Airway epithelial cell (primary cell): Measurements from ENCODE around the gene GAL3ST2. TPM values are rescaled to one million over a fixed set of nuclear protein-coding genes. Genes with fewer than 3 reads are reported as not detected.

Source experiments
- total RNA-seq: library from RNA; depleted of rRNA; stranded (reverse); fragments of >200 nt; gene quantifications from 2 replicates; pipeline ENCODE4 v1.2.3, GENCODE V29; 2015

GAL3ST2 gene
- total RNA-seq, result not detected in 2 replicates

GRCh38 chr2:241776336-241777169 is at the start of gene GAL3ST2:
Gene GAL3ST2, plus strand, starts transcription at chr2:241776822. Its CDS starts 134 bp downstream, at chr2:241776956.

GRCh38 chr2:241734467-241735208 is 42.0 kb upstream of the GAL3ST2 start, which contains the start of gene D2HGDH:
Gene D2HGDH, plus strand, starts transcription at chr2:241734630. Its CDS starts 595 bp downstream, at chr2:241735225.

DNA sequence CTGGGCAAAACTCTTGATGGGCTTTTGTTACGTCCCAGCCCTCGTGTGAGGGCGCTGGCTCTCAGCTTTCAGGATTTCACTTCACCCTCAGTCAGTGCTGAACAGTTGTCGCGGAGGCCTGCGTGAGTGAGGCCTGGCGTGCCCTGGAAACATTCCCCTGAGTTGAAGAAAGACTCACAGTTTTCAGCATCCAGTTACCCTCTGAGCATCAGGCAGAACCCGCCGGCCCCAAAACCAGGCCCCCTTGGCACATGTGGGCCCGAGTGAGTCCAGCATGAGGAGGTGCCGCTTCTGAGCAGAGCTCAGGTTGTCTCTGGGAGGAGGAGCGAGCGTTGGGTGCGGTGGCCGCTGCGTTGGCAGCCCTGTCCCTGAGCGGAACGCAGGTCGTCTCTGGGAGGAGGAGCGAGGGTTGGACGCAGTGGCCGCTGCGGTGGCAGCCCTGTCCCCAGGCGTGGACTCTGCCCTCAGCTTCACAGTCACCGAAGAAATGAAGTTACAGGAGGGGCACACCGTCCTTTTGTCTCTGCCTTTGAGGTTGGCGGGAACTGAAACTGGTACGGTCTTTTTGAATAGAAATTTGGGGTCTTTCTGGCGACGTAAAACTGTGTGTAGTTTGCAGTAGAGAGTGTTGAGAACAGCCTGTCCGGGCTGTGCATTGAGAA is 32.2 kb downstream of the GAL3ST2 start, which contains the start of gene NEU4:
Gene NEU4, plus strand, starts transcription at position 473 of the 662 bp plus-strand sequence. CDS start 5,292 bp downstream, outside the sequence.

Other genes starting within 250 kb of the GAL3ST2 start
- gene BOK, start 218.1 kb upstream of the GAL3ST2 start, total RNA-seq, result 48.3 and 54.0 TPM in 2 replicates
- gene THAP4, start 139.7 kb upstream of the GAL3ST2 start, total RNA-seq, result 62.3 and 74.3 TPM in 2 replicates
- 44.4 and 55.4 TPM in 2 replicates for gene ATG4B, start 139.1 kb upstream of the GAL3ST2 start, total RNA-seq
- 54.5 and 59.5 TPM in 2 replicates for gene DTYMK, start 90.0 kb upstream of the GAL3ST2 start, total RNA-seq
- 11.8 and 18.7 TPM in 2 replicates for gene ING5, start 74.8 kb upstream of the GAL3ST2 start, total RNA-seq
- gene D2HGDH, start 42.2 kb upstream of the GAL3ST2 start, total RNA-seq, result 18.3 and 21.9 TPM in 2 replicates
- gene NEU4, start 32.4 kb downstream of the GAL3ST2 start, total RNA-seq, result not detected in 2 replicates
- gene PDCD1, start 82.1 kb downstream of the GAL3ST2 start, total RNA-seq, result not detected in 2 replicates
- gene RTP5, start 92.9 kb downstream of the GAL3ST2 start, total RNA-seq, result not detected in 2 replicates